GM12875 (cell line): Measurements from ENCODE around the gene NCF2.

ENCODE experiments used
- H3K4me3 ChIP-seq: one replicate; pipeline ENCODE4 v1.5.1; 2011; ENCODE audit warnings: low read depth, low read length, control low read depth
- CTCF ChIP-seq: IDR thresholded peaks from 2 replicates; pipeline ENCODE4 v1.5.1; 2011; ENCODE audit warnings: low read depth, mild to moderate bottlenecking, control low read depth, inconsistent platforms, low read length, moderate library complexity, borderline replicate concordance; ENCODE audit not compliant: insufficient read depth

The NCF2 gene

GRCh38 chr1:183520379-183520778 lies 69.9 kb downstream of the NCF2 start:
- H3K4me3 ChIP-seq: no peak overlapping the region
- TF ChIP-seq CTCF: no peak

- TF ChIP-seq CTCF: no peak
- H3K4me3 ChIP-seq: no peak overlapping the region
Measured at GRCh38 chr1:183517401-183517800, 72.9 kb downstream of the NCF2 start.

GRCh38 chr1:183516725-183517124 lies 73.5 kb downstream of the NCF2 start:
- no peak for TF ChIP-seq CTCF
- H3K4me3 ChIP-seq: no peak overlapping the region

- no peak for TF ChIP-seq CTCF
Measured at GRCh38 chr1:183515002-183515689, 75.1 kb downstream of the NCF2 start.

GRCh38 chr1:183514235-183514634 lies 76.0 kb downstream of the NCF2 start:
- H3K4me3 ChIP-seq: no peak overlapping the region
- no peak for TF ChIP-seq CTCF

More at GRCh38 chr1:183515002-183515689, 75.1 kb downstream of the NCF2 start:
- no peak overlapping the region for H3K4me3 ChIP-seq

- no peak for TF ChIP-seq CTCF
- no peak overlapping the region for H3K4me3 ChIP-seq
Measured at GRCh38 chr1:183512450-183512849, 77.8 kb downstream of the NCF2 start.

- TF ChIP-seq CTCF: no peak
Measured at GRCh38 chr1:183508694-183509093, 81.6 kb downstream of the NCF2 start.

More at GRCh38 chr1:183508694-183509093, 81.6 kb downstream of the NCF2 start:
- no peak overlapping the region for H3K4me3 ChIP-seq
